Gastrocnemius medialis (tissue), 4 donors: ENCODE results near the gene YOD1.

Source experiments
- POLR2A ChIP-seq, 2 donors: fragments of 450-650 bp; IDR thresholded peaks; one replicate each; pipeline ENCODE4 v1.6.1; 2017; ENCODE audit warnings: antibody characterized with exemption in 2 of 2, mild to moderate bottlenecking in 2 of 2, moderate library complexity in 2 of 2
- TF ChIP-seq, protein P1 (sequence below), 5 experiments: fragments of 450-650 bp in 3 of 5; fragments of 200-600 bp in 2 of 5; sonication (generic) in 2 of 5; IDR thresholded peaks in 4 of 5; conservative IDR thresholded peaks in 1 of 5; 1 replicate in 4 of 5; 2 replicates in 1 of 5; pipeline ENCODE4 v1.5.1; 2016 to 2019; ENCODE audit warnings: antibody characterized with exemption in 5 of 5, mild to moderate bottlenecking in 3 of 5, moderate library complexity in 3 of 5

DNA sequence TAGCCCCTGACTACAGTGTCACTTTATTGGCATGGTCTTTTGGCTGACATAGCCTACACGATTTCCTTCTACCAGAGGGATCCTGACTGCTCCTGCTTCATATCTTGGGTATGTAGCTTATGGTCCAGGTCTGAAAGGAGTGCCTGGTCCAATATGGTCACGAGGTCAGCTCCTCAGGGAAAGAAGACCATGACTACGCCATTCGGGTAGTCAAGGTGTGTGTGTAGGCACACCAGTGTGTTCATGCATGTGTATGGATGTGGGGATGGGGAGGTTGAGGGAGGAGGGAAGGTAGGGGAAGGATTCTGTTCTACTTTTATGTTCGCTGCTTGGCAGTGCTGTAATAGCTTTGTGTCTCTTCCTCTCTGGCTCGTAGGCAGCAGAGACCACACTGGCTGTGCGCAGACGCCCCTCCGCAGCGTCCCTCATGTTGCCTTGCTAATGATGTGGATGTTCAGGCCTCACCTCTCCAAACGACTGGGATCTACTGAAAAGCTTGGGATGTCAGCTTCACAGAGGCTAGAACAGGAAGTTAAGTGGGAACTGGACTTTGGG is 27.6 kb upstream of the YOD1 start:
- TF ChIP-seq, protein P1, sequence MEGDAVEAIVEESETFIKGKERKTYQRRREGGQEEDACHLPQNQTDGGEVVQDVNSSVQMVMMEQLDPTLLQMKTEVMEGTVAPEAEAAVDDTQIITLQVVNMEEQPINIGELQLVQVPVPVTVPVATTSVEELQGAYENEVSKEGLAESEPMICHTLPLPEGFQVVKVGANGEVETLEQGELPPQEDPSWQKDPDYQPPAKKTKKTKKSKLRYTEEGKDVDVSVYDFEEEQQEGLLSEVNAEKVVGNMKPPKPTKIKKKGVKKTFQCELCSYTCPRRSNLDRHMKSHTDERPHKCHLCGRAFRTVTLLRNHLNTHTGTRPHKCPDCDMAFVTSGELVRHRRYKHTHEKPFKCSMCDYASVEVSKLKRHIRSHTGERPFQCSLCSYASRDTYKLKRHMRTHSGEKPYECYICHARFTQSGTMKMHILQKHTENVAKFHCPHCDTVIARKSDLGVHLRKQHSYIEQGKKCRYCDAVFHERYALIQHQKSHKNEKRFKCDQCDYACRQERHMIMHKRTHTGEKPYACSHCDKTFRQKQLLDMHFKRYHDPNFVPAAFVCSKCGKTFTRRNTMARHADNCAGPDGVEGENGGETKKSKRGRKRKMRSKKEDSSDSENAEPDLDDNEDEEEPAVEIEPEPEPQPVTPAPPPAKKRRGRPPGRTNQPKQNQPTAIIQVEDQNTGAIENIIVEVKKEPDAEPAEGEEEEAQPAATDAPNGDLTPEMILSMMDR (IDR thresholded peaks at IDR 0.05 in 4 of 5, conservative IDR thresholded peaks at IDR 0.05 in 1 of 5): no peak
- no peak for TF ChIP-seq POLR2A (IDR thresholded peaks at IDR 0.05)
